Thymus (tissue), 14 donors: Measurements from ENCODE around the gene MYL10. TPM values are rescaled to one million over a fixed set of nuclear protein-coding genes. Genes with fewer than 3 reads are reported as not detected.

ENCODE experiments used
- DNase-seq, 9 donors: peaks; one replicate each; pipeline ENCODE4 v3.0.0-alpha.2; 2013; ENCODE audit warnings: low spot score in 9 of 9, low read depth in 6 of 9, missing footprints in 1 of 9
- H3K27ac ChIP-seq, 2 donors: one replicate each; pipeline ENCODE4 v1.5.1; 2013; ENCODE audit warnings: control low read depth in 1 of 2, low read depth in 1 of 2, low read length in 1 of 2, mild to moderate bottlenecking in 1 of 2, moderate library complexity in 1 of 2
- H3K27me3 ChIP-seq, 2 donors: one replicate each; pipeline ENCODE4 v1.5.1; 2013; ENCODE audit warnings: low read length in 1 of 2; ENCODE audit not compliant: control insufficient read depth in 2 of 2, insufficient read depth in 1 of 2
- H3K36me3 ChIP-seq, 2 donors: one replicate each; pipeline ENCODE4 v1.5.1; 2013; ENCODE audit warnings: low read length in 1 of 2, mild to moderate bottlenecking in 1 of 2, moderate library complexity in 1 of 2; ENCODE audit not compliant: control insufficient read depth in 2 of 2, insufficient read depth in 2 of 2
- H3K4me1 ChIP-seq, 2 donors: one replicate each; pipeline ENCODE4 v1.5.1; 2013; ENCODE audit warnings: low read length in 2 of 2; ENCODE audit not compliant: control insufficient read depth in 2 of 2, insufficient read depth in 2 of 2
- H3K4me3 ChIP-seq, 2 donors: one replicate each; pipeline ENCODE4 v1.5.1; 2013; ENCODE audit warnings: low read length in 2 of 2, control low read depth in 1 of 2, mild to moderate bottlenecking in 1 of 2
- H3K9me3 ChIP-seq, 2 donors: one replicate each; pipeline ENCODE4 v1.5.1; 2013; ENCODE audit warnings: low read length in 1 of 2, mild to moderate bottlenecking in 1 of 2; ENCODE audit not compliant: control insufficient read depth in 2 of 2, insufficient read depth in 1 of 2
- WGBS: extraction: QIAGEN DNeasy Blood & Tissue Kit; methylation state at CpG from one replicate; pipeline ENCODE4 v1.1.7; 2013; 5-methylcytosine and 5-hydroxymethylcytosine counted together
- long read RNA-seq, 10 donors: transcript quantifications; one replicate each; lab custom pipeline, GENCODE V29; 2026
- polyA plus RNA-seq: library from polyadenylated mRNA; stranded (reverse); fragments of 200-250 nt; gene quantifications from one replicate; pipeline ENCODE4 v1.2.3, GENCODE V29; 2013
- total RNA-seq: library from RNA; stranded (reverse); fragments of 120-200 nt; gene quantifications from one replicate; pipeline ENCODE4 v1.2.4, GENCODE V29; 2013
- donor health status: healthy.

MYL10 gene
- total RNA-seq (not detected), polyA plus RNA-seq (0.32 TPM)
- long read RNA-seq, donor 1: 0 reads
- long read RNA-seq, donor 2: 0 reads
- long read RNA-seq, donor 3: 0 reads
- long read RNA-seq, donor 4: 0 reads
- long read RNA-seq, donor 5: 0 reads
- long read RNA-seq, donor 6: 0 reads
- long read RNA-seq, donor 7: 0 reads
- long read RNA-seq, donor 8: 0 reads
- long read RNA-seq, donor 9: 0 reads
- long read RNA-seq, donor 10: 0 reads

- Histone ChIP-seq H3K4me1 (peaks cover 0 to 7% of the 10 kb centered on the region in 2 donors), H3K27me3 (peaks cover 0 to 32% of the 10 kb centered on the region in 2 donors), H3K36me3 (no peaks in the 10 kb centered on the region), H3K27ac (no peak within 1 kb of the TSS), H3K4me3 (no peak within 1 kb of the TSS), H3K9me3 (peaks cover 0 to 2% of the 10 kb centered on the region in 2 donors)
- no peak for DNase-seq
- WGBS: 96% methylated on average over 8 of the region's 8 CpGs
Observed at GRCh38 chr7:101629171-101629570, at the start of gene MYL10. Gene MYL10, minus strand, starts transcription at chr7:101629296. Its CDS starts 178 bp downstream, at chr7:101629118.

- H3K36me3 ChIP-seq: no peaks in the 10 kb centered on the region
Observed at GRCh38 chr7:101678658-101679057, 49.6 kb upstream of the MYL10 start.

GRCh38 chr7:101677797-101678479 lies 48.8 kb upstream of the MYL10 start:
- Histone ChIP-seq H3K4me3 (no peak overlapping the region), H3K4me1 (no peaks in the 10 kb centered on the region), H3K36me3 (no peaks in the 10 kb centered on the region), H3K27me3 (no peaks in the 10 kb centered on the region), H3K27ac (no peak overlapping the region), H3K9me3 (peaks cover 0 to 6% of the 10 kb centered on the region in 2 donors)
- 87% methylated on average over 14 of the region's 14 CpGs for WGBS
- DNase-seq: no peak

More at GRCh38 chr7:101678658-101679057, 49.6 kb upstream of the MYL10 start:
- Histone ChIP-seq H3K27ac (no peak overlapping the region), H3K4me3 (no peak overlapping the region), H3K9me3 (no peaks in the 10 kb centered on the region), H3K4me1 (no peaks in the 10 kb centered on the region), H3K27me3 (no peaks in the 10 kb centered on the region)
- WGBS: 93% methylated on average over 9 of the region's 9 CpGs
- DNase-seq: no peak

GRCh38 chr7:101677391-101677790 lies 48.3 kb upstream of the MYL10 start:
- no peak for DNase-seq
- no peaks in the 10 kb centered on the region for H3K4me1 ChIP-seq
- peaks cover 0 to 6% of the 10 kb centered on the region in 2 donors for H3K9me3 ChIP-seq
- H3K36me3 ChIP-seq: no peaks in the 10 kb centered on the region
- no peaks in the 10 kb centered on the region for H3K27me3 ChIP-seq
- WGBS: 88% methylated on average over 10 of the region's 10 CpGs
- no peak overlapping the region for H3K27ac ChIP-seq
- no peak overlapping the region for H3K4me3 ChIP-seq

- Histone ChIP-seq H3K27ac (no peak overlapping the region), H3K36me3 (no peaks in the 10 kb centered on the region), H3K9me3 (peaks cover 0 to 6% of the 10 kb centered on the region in 2 donors), H3K27me3 (no peaks in the 10 kb centered on the region), H3K4me3 (no peak overlapping the region), H3K4me1 (peaks cover 0 to 3% of the 10 kb centered on the region in 2 donors)
- 86% methylated on average over 6 of the region's 6 CpGs for WGBS
- no peak for DNase-seq
Observed at GRCh38 chr7:101676956-101677355, 47.9 kb upstream of the MYL10 start.

- no peak overlapping the region for H3K4me3 ChIP-seq
- WGBS: 98% methylated on average over 16 of the region's 16 CpGs
- DNase-seq: no peak
Observed at GRCh38 chr7:101676062-101676598, 47.0 kb upstream of the MYL10 start.

GRCh38 chr7:101674439-101674838 lies 45.3 kb upstream of the MYL10 start:
- Histone ChIP-seq H3K9me3 (peaks cover 0 to 6% of the 10 kb centered on the region in 2 donors), H3K4me1 (peaks cover 0 to 5% of the 10 kb centered on the region in 2 donors), H3K27me3 (no peaks in the 10 kb centered on the region), H3K27ac (no peak overlapping the region), H3K36me3 (no peaks in the 10 kb centered on the region), H3K4me3 (no peak overlapping the region)
- WGBS: 97% methylated on average over 3 of the region's 3 CpGs
- DNase-seq: no peak

More at GRCh38 chr7:101676062-101676598, 47.0 kb upstream of the MYL10 start:
- Histone ChIP-seq H3K4me1 (peaks cover 0 to 5% of the 10 kb centered on the region in 2 donors), H3K27ac (no peak overlapping the region), H3K36me3 (no peaks in the 10 kb centered on the region), H3K27me3 (no peaks in the 10 kb centered on the region), H3K9me3 (peaks cover 0 to 6% of the 10 kb centered on the region in 2 donors)

GRCh38 chr7:101673951-101674350 lies 44.9 kb upstream of the MYL10 start:
- WGBS: 94% methylated on average over 5 of the region's 5 CpGs
- H3K4me1 ChIP-seq: peaks cover 0 to 5% of the 10 kb centered on the region in 2 donors
- no peak overlapping the region for H3K27ac ChIP-seq
- DNase-seq: no peak
- no peak overlapping the region for H3K4me3 ChIP-seq
- H3K36me3 ChIP-seq: no peaks in the 10 kb centered on the region
- peaks cover 0 to 6% of the 10 kb centered on the region in 2 donors for H3K9me3 ChIP-seq
- H3K27me3 ChIP-seq: no peaks in the 10 kb centered on the region

GRCh38 chr7:101673315-101673714 lies 44.2 kb upstream of the MYL10 start:
- H3K9me3 ChIP-seq: peaks cover 0 to 6% of the 10 kb centered on the region in 2 donors
- H3K36me3 ChIP-seq: no peaks in the 10 kb centered on the region
- H3K4me3 ChIP-seq: no peak overlapping the region
- H3K27me3 ChIP-seq: no peaks in the 10 kb centered on the region
- no peak for DNase-seq
- peaks cover 0 to 5% of the 10 kb centered on the region in 2 donors for H3K4me1 ChIP-seq
- H3K27ac ChIP-seq: no peak overlapping the region
